Heart right ventricle (tissue), 16 donors: ENCODE results near the gene PKN2. TPM values are rescaled to one million over a fixed set of nuclear protein-coding genes. Genes with fewer than 3 reads are reported as not detected.

Experiments
- ATAC-seq, 8 donors: fragments of 200-7000 bp; cut with Tn5 transposase; one replicate each; pipeline ENCODE4 v1.9.1; 2020; ENCODE audit warnings: mild to moderate bottlenecking in 8 of 8, moderate library complexity in 8 of 8, moderate number of reproducible peaks in 1 of 8
- DNase-seq, 2 donors: peaks; one replicate each; pipeline ENCODE4 v3.0.0-alpha.2; 2020
- H3K27ac ChIP-seq, 10 donors: fragments of 200-600 bp; sonication (generic) in 2 of 10; one replicate each; pipeline versions ENCODE4 v1.5.0 to v1.8.0; 2020 to 2022; ENCODE audit warnings: mild to moderate bottlenecking in 3 of 10
- H3K27me3 ChIP-seq, 7 donors: fragments of 200-600 bp; one replicate each; pipeline ENCODE4 v1.8.0; 2021 to 2022; ENCODE audit warnings: mild to moderate bottlenecking in 2 of 7
- H3K36me3 ChIP-seq, 9 donors: fragments of 200-600 bp; sonication (generic) in 1 of 9; one replicate each; pipeline versions ENCODE4 v1.5.0 to v1.8.0; 2020 to 2022; ENCODE audit warnings: mild to moderate bottlenecking in 2 of 9
- H3K4me1 ChIP-seq, 9 donors: fragments of 200-600 bp; sonication (generic) in 1 of 9; one replicate each; pipeline versions ENCODE4 v1.5.0 to v1.8.0; 2020 to 2022; ENCODE audit warnings: mild to moderate bottlenecking in 4 of 9
- H3K4me3 ChIP-seq, 10 donors: fragments of 200-600 bp; sonication (generic) in 2 of 10; one replicate each; pipeline versions ENCODE4 v1.5.0 to v1.8.0; 2020 to 2022; ENCODE audit warnings: mild to moderate bottlenecking in 7 of 10, moderate library complexity in 2 of 10
- H3K9me3 ChIP-seq, 11 donors: fragments of 200-600 bp in 10 of 11; sonication (generic) in 2 of 11; one replicate each; pipeline versions ENCODE4 v1.5.0 to v1.8.0; 2013 to 2022; ENCODE audit warnings: mild to moderate bottlenecking in 2 of 11, control low read depth in 1 of 11, moderate library complexity in 1 of 11
- WGBS, 2 donors: extraction: QIAGEN DNeasy Blood & Tissue Kit; methylation state at CpG; one replicate each; pipeline ENCODE4 v1.1.7; 2013; ENCODE audit warnings: inconsistent platforms in 1 of 2; 5-methylcytosine and 5-hydroxymethylcytosine counted together
- intact Hi-C, 10 donors: fragments of 100-400 bp; cut with DNase I; formaldehyde crosslinking; loops; one replicate each; pipeline versions ENCODE4 v1.11.1 to v1.14.2; 2022
- polyA plus RNA-seq, 2 donors: library from polyadenylated mRNA; stranded (reverse); fragments of 200-250 nt; gene quantifications; one replicate each; pipeline ENCODE4 v1.2.3, GENCODE V29; 2013
- total RNA-seq, 10 donors: library from RNA; stranded (reverse); fragmentation: NEBNext Ultra II Directional in 3 of 10; extraction: Animal tissue kit (Norgen Biotek cat#: 25700) in 3 of 10; gene quantifications; one replicate each; pipeline versions ENCODE4 v1.2.1 to v1.2.4, GENCODE V29; 2021 to 2023
- TF ChIP-seq, protein P1 (sequence below), 9 donors: fragments of 200-600 bp; sonication (generic) in 2 of 9; IDR thresholded peaks; one replicate each; pipeline versions ENCODE4 v1.5.0 to v1.8.0; 2021 to 2022; ENCODE audit warnings: antibody characterized with exemption in 9 of 9, mild to moderate bottlenecking in 5 of 9, moderate library complexity in 1 of 9
- donor health status: Arrhythmogenic right ventricular cardiomyopathy.
- donor health status: ischemic (EF 13 %, LVEDD 7.1; RV severe dilation, severe dysfunction).
- donor health status: healthy with polysubstance abuse.
- donor health status: DM: no; HTN: yes; CAD: no.
- donor health status: DM: no; HTN: no; CAD: no.
- donor health status: ischemic (EF 25% LVEDD 6.9; RV normal size, moderate dysfunction).
- donor health status: ischemic (EF 25% LVEDD 5.7; RV mildly dilated, moderate dysfunction).
- donor health status: healthy.
- donor health status: DM: yes; HTN: yes; CAD: no.
- donor health status: Ischemic cardiomyopathy.
- donor health status: ischemic (EF 35%, LVEDD 5.7; RV mildly dilated, moderate dysfunction).
- donor health status: nonischemic (EF 11% LVEDD 7.7; RV severe dilation, severe dysfunction).
- donor health status: DM: yes; HTN: yes; CAD: no.
- donor health status: PGD.
- donor health status: ischemic (EF 29% LVEDD 5.4; RV normal size, mild dysfunction).
- donor health status: nonischemic (EF 23%, LVEDD 6.1; RV moderate dilation, normal function).

PKN2 gene
- total and polyA plus RNA-seq, 12 donors = 6.2 to 42.8 (median 33.6) TPM

DNA sequence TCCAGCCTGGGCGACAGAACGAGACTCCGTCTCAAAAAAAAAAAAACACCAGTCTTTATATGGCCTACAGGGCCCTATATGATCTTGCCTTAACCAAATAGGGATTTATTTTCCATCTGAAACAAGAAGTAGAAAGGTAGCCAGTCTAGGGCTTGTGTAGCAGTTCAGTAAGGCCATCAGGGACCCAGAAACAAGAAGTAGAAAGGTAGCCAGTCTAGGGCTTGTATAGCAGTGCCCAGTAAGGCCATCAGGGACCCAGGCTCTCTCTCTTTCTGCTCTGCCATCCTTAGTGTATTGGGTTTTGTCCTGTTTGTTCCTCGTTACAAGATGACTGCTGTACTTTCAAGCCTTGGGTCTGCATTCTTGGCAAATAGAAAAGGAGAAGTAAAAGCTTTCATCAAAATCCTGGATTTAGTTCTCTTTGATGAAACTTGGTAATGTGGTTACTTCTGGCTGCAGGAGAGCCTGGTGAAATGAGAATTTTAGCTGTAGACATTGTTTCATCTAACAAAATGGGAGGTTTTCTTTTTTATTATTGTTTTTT is 46.1 kb downstream of the PKN2 start:
- no peak overlapping the region for H3K27ac ChIP-seq
- DNase-seq (no peak), ATAC-seq (no peak)
- H3K9me3 ChIP-seq = peaks cover 0 to 13% (median 7%) of the 10 kb centered on the region in 11 donors
- H3K27me3 ChIP-seq = no peaks in the 10 kb centered on the region
- no peak overlapping the region for H3K4me3 ChIP-seq
- TF ChIP-seq, protein P1, sequence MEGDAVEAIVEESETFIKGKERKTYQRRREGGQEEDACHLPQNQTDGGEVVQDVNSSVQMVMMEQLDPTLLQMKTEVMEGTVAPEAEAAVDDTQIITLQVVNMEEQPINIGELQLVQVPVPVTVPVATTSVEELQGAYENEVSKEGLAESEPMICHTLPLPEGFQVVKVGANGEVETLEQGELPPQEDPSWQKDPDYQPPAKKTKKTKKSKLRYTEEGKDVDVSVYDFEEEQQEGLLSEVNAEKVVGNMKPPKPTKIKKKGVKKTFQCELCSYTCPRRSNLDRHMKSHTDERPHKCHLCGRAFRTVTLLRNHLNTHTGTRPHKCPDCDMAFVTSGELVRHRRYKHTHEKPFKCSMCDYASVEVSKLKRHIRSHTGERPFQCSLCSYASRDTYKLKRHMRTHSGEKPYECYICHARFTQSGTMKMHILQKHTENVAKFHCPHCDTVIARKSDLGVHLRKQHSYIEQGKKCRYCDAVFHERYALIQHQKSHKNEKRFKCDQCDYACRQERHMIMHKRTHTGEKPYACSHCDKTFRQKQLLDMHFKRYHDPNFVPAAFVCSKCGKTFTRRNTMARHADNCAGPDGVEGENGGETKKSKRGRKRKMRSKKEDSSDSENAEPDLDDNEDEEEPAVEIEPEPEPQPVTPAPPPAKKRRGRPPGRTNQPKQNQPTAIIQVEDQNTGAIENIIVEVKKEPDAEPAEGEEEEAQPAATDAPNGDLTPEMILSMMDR (IDR thresholded peaks at IDR 0.05) = no peak
- intact Hi-C loops = no loop called here
- 89 to 93% methylated on average over 4 of the region's 4 CpGs for WGBS, 2 donors
- peaks cover 0 to 9% (median 0%) of the 10 kb centered on the region in 9 donors for H3K36me3 ChIP-seq
- peaks cover 3 to 53% (median 26%) of the 10 kb centered on the region in 9 donors for H3K4me1 ChIP-seq

DNA sequence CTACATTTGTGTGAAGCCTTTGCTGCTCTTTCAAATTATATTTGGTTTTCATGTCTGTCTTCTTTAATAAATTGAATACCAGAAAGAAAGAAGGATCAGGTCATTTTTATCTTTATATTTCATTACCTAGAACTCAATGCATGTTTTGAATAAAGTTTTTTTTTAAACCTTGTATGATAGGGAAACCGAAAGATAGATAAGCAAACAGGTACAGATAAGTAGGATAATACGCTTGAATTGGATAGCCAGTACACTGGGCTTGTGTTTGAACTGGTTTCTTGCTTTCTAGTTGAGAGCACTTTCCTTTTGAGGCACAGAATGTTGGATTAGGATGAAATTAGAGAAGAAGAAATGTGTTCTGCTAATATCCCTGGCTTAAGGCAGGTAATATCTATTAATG is 46.9 kb downstream of the PKN2 start:
- Histone ChIP-seq H3K27me3 (no peaks in the 10 kb centered on the region), H3K4me1 (peaks cover 3 to 53% (median 26%) of the 10 kb centered on the region in 9 donors), H3K27ac (peak overlapping the region in 7 of 10 donors; percentile 4 to 57 (median 24)), H3K36me3 (peaks cover 0 to 9% (median 0%) of the 10 kb centered on the region in 9 donors), H3K9me3 (peaks cover 0 to 21% (median 14%) of the 10 kb centered on the region in 11 donors), H3K4me3 (no peak overlapping the region)
- 71 to 73% methylated on average over 2 of the region's 2 CpGs for WGBS, 2 donors
- TF ChIP-seq, protein P1 (IDR thresholded peaks at IDR 0.05) = no peak
- intact Hi-C loops = no loop called here
- ATAC-seq = no peak
- DNase-seq = no peak

DNA sequence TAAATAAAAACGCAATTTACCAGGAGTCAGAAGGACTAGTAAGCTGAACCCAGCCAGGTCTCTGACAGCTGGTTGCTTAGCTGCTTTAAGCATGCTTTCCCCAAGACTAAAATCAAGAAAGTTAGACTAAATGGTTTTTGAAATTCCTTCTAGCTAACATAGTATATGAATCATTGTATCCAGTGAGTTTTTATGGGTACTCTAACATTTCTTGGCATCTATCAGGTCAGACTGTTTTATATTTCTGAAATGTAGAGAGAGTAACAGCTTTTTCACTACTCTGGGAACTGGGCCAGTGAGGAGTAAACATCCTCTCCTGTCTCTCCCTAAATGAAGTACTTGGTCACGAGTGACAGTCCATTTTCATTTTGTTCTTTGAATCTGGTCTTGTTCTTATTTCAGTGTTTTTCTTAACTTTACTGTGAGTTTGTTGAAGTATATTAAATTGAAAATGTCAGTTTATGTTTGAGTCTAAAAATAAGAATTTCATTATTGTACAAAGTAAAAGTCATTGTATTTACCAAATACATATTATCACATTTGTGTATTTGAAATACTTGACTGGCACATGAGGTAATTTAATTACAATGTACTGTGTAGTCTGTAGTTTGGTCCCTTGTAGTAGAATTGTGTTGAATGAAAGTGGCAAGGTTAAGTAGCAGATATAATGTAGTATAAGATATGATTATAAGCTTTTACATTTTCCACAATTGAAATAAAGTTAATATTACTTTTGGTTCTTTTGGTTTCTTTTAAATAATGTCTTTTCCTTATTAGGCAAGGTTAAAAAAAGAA is 47.6 kb downstream of the PKN2 start:
- Histone ChIP-seq H3K4me1 (peaks cover 3 to 46% (median 26%) of the 10 kb centered on the region in 9 donors), H3K27me3 (no peaks in the 10 kb centered on the region), H3K27ac (peak overlapping the region in 7 of 10 donors; percentile 4 to 57 (median 24)), H3K9me3 (peaks cover 0 to 25% (median 15%) of the 10 kb centered on the region in 11 donors), H3K4me3 (peak overlapping the region in 1 of 10 donors; percentile 9), H3K36me3 (peaks cover 0 to 9% (median 0%) of the 10 kb centered on the region in 9 donors)
- ATAC-seq (peak in 7 of 8 donors; percentile 43 to 75 (median 68)), DNase-seq (peak in 1 of 2 donors; percentile 31)
- TF ChIP-seq, protein P1 (IDR thresholded peaks at IDR 0.05) = no peak
- intact Hi-C loops = no loop called here
- 11% methylated on average over 2 of the region's 2 CpGs for WGBS, 2 donors

DNA sequence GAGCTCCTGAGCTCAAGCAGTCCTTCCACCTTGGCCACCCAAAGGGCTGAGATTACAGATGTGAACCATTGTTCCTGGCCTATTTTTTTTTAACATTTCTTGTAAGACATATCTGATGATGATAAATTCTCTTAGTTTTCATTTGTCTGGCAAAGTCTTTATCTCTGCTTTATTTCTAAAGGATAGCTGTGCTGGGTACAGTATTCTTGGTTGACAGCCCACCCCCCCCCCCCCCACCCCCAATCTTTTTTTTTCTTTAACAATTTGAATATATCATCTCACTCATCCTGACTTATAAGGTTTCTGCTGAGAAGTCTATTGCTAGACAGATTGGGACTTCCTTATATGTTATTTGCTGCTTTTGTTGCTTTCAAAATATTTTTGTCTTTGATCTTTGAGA is 51.3 kb downstream of the PKN2 start:
- H3K9me3 ChIP-seq = peaks cover 0 to 26% (median 15%) of the 10 kb centered on the region in 11 donors
- TF ChIP-seq, protein P1 (IDR thresholded peaks at IDR 0.05) = no peak
- intact Hi-C loops = no loop called here
- ATAC-seq (no peak), DNase-seq (no peak)
- no peaks in the 10 kb centered on the region for H3K36me3 ChIP-seq
- H3K27me3 ChIP-seq = no peaks in the 10 kb centered on the region
- no peak overlapping the region for H3K27ac ChIP-seq
- no peak overlapping the region for H3K4me3 ChIP-seq
- peaks cover 3 to 34% (median 20%) of the 10 kb centered on the region in 9 donors for H3K4me1 ChIP-seq
